GM18520 (cell line): ENCODE data around the gene FAHD1.
A peak's percentile ranks its signal among the peaks of the same experiment; 100 is the strongest.

Experiments used
- ATAC-seq: cut with Tn5 transposase; IDR thresholded peaks from one replicate; pipeline ENCODE4 v1.9.1; 2021; ENCODE audit not compliant: unreplicated experiment

Gene FAHD1

GRCh38 chr16:1826691-1827573 is at the start of gene FAHD1, which contains the start of gene HAGH:
Gene FAHD1 (plus strand): TSS chr16:1827206. CDS start chr16:1827239, 33 bp downstream.
Gene HAGH (minus strand): TSS chr16:1826825. CDS start chr16:1826787, 38 bp downstream.
- peak; percentile 83 for ATAC-seq

DNA sequence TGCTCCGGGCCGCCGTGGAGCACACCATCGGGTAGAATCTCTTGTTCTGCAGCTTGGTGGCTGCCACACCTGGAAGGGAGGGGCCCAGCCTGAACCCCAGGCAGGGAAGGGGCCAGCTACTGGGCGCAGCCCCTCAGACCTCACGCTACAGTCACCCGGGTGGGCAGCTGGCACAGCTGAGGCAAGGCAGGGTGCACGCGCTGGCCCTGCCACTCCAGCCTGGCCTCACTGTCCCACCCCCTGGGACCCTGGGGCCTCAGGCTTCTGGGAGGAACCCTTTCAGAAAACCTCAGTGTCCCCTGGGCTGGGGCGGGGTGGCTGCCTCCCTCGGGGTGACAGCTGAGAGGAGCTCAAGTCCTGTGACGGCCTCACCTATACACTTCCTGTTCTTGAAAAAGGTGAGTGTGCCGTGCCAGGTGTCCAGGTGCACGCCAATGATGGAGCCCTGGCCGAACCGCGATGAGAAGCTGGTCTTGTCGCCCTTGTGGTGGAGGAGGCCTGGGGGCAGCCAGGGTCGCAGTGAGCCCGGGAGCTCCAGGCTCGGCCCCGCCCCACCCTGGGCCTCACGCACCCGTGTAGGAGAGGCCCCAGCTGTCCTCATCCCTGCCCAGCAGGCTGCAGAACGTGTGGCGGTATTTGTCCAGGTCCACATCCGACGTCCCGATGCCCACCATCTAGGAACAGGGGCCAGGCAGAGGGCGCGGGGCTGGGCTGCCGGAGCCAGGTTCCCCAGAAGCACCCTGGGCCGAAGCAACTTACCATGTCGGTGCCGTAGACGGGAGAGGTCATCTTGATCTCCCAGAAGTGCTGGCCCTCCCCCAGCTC is 49.4 kb upstream of the FAHD1 start:
- ATAC-seq = no peak

GRCh38 chr16:1778200-1779179 is 48.5 kb upstream of the FAHD1 start:
- ATAC-seq = no peak

GRCh38 chr16:1779234-1779701 is 47.7 kb upstream of the FAHD1 start:
- ATAC-seq = no peak

DNA sequence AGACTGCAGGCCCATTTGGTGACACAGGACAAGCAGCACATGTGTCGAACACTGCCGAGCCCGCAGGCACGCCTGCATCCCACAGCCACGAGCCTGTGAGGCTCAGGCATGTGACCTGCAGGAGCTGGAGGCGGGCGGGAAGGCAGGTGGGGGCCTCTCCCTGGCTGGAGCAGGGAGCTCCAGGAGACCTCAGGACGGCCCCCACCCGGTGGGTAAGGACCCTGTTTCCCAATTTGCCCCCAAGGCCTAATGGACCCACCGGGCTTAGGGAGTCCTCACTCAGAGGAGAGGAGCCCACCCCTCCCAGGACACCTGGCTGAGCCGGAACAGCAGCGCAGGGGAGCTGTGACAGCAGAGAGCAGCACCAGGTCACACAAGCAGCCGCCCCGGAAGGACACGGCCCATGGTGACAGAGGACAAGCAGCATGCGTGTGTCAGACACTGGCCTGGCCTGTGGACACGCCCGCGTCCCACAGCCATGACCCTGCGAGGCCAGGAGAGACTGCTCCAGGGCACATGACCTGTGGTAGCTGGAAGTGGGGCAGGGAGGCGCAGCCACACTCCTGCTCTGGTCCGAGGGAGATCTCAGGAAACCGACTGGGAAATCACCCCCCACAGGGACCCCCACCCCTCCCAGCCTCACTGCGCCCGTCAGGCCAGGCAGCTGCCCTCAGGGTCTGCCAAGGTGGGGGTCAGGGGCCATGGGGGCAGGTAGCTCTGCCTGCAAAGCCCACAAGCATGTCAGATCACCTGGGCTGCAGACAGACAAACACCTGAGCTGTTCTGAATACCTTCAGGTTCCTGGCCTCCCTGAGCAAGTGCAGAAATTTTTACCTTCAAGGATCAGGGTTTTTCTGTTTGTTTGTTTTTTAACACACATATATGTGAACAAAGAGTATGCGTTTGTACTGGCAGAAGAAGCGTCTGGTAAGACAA is 47.0 kb upstream of the FAHD1 start:
- ATAC-seq = no peak

- no peak for ATAC-seq
Measured at GRCh38 chr16:1780677-1781072, 46.3 kb upstream of the FAHD1 start.

- ATAC-seq = no peak
Measured at GRCh38 chr16:1781254-1781653, 45.8 kb upstream of the FAHD1 start.

- peak; percentile 1 for ATAC-seq
Measured at GRCh38 chr16:1781758-1782407, 45.1 kb upstream of the FAHD1 start.

- peak; percentile 83 for ATAC-seq
Measured at GRCh38 chr16:1782408-1783264, 44.4 kb upstream of the FAHD1 start, which contains the start of the genes NUBP2 and SPSB3. Gene NUBP2 (plus strand): TSS chr16:1782960. CDS start chr16:1783021, 61 bp downstream. Gene SPSB3 (minus strand): TSS chr16:1782571. CDS start chr16:1781483, 1,088 bp downstream.

DNA sequence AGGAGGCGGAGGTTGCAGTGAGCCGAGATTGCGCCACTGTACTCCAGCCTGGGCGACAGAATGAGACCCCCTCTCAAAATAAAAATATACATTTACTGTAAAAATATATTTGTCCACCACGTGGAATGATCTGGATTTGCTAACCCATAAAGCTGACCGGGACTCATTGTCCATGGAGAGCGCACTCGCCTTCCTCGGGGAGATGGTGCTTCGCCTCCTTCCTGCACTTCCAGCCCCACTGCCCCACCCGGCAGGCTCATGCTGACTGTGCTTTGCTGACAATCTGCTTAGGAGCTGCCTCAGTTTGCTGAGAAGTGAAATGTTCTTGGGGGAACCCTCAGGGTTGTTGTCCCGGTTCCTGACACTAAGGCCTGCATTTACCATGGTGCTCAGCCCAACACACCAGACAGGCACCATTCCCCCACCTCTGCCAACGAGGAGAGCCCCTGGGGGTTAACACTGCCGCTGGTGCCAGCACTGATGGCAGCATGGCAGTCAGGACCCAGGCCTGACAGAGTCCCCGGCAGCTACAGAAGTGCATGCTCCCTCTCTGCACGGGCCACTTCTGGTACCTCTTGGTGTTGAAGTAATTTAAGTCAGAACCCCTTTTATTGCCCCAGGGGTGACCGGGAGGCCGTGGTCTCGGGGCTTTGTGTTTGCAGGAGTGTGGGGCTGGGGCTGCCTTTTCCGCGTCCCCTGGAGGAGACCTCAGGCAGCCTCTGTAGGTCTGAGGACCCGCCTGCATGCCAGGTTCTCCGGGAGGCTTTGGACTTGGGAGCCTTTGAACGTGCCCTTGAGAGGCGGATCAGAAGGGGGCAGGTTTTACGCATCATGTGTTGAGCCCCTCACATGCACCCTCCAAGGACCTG is 41.8 kb upstream of the FAHD1 start:
- ATAC-seq = no peak

- ATAC-seq = no peak
Measured at GRCh38 chr16:1785846-1786170, 41.2 kb upstream of the FAHD1 start.

- no peak for ATAC-seq
Measured at GRCh38 chr16:1786242-1787055, 40.6 kb upstream of the FAHD1 start.

DNA sequence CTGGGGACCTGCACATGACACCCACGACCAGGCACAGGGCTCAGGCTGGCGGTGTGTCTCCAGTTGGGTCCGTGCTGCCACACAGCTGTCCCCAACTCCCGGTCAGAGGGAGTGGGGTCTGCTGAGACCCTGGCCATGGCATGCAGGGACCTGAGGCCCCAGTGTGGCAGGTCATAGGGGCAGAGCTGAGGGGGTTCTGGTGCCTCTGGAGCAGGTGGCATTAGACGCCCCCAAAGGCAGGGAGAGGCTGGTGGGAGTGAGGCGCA is 40.0 kb upstream of the FAHD1 start:
- ATAC-seq = no peak

GRCh38 chr16:1787322-1788094 is 39.5 kb upstream of the FAHD1 start:
- ATAC-seq = no peak

- no peak for ATAC-seq
Measured at GRCh38 chr16:1788095-1788707, 38.8 kb upstream of the FAHD1 start.
